ENCODE results near the gene TMEM33.

Gene TMEM33

GRCh38 chr4:41935652-41936021 lies 408 bp downstream of the TMEM33 start:
- peak overlapping the region; percentile 96 for H3K4me3 ChIP-seq (ENCODE audit: low read length)
- H3K27ac ChIP-seq (ENCODE audit: low read length), result no peak overlapping the region
- peaks cover 5% of the 10 kb centered on the region; the same call in 1 of the 2 replicates for H3K4me1 ChIP-seq (ENCODE audit: control insufficient read depth, insufficient read depth, low read length)
- no peaks in the 10 kb centered on the region for H3K27me3 ChIP-seq (ENCODE audit: control insufficient read depth, insufficient read depth, low read length)
- no CpG with 5 or more reads among the region's 12 CpGs for WGBS (ENCODE audit: insufficient coverage, insufficient read length)
- H3K36me3 ChIP-seq (ENCODE audit: control insufficient read depth, insufficient read depth, low read length), result 0 out of 2 replicates have a peak, but pooled peaks cover 2% of the 10 kb centered on the region
- H3K9me3 ChIP-seq (ENCODE audit: control insufficient read depth, insufficient read depth, low read length), result no peaks in the 10 kb centered on the region
- DNase-seq (ENCODE audit: low read depth, low spot score), result no peak

GRCh38 chr4:41939016-41939626 lies 3.9 kb downstream of the TMEM33 start:
- no peaks in the 10 kb centered on the region for H3K27me3 ChIP-seq (ENCODE audit: control insufficient read depth, insufficient read depth, low read length)
- 0 out of 2 replicates have a peak, but pooled peaks cover 2% of the 10 kb centered on the region for H3K36me3 ChIP-seq (ENCODE audit: control insufficient read depth, insufficient read depth, low read length)
- no peak overlapping the region for H3K27ac ChIP-seq (ENCODE audit: low read length)
- DNase-seq (ENCODE audit: low read depth, low spot score), result no peak
- H3K9me3 ChIP-seq (ENCODE audit: control insufficient read depth, insufficient read depth, low read length), result no peaks in the 10 kb centered on the region
- H3K4me3 ChIP-seq (ENCODE audit: low read length), result no peak overlapping the region
- 100% methylated on average over 1 of the region's 3 CpGs for WGBS (ENCODE audit: insufficient coverage, insufficient read length)
- peaks cover 5% of the 10 kb centered on the region; the same call in 1 of the 2 replicates for H3K4me1 ChIP-seq (ENCODE audit: control insufficient read depth, insufficient read depth, low read length)

- H3K4me1 ChIP-seq (ENCODE audit: control insufficient read depth, insufficient read depth, low read length), result peaks cover 2% of the 10 kb centered on the region; the same call in 1 of the 2 replicates
- no peak for DNase-seq (ENCODE audit: low read depth, low spot score)
- no peaks in the 10 kb centered on the region for H3K9me3 ChIP-seq (ENCODE audit: control insufficient read depth, insufficient read depth, low read length)
- H3K4me3 ChIP-seq (ENCODE audit: low read length), result no peak overlapping the region
- H3K36me3 ChIP-seq (ENCODE audit: control insufficient read depth, insufficient read depth, low read length), result 0 out of 2 replicates have a peak, but pooled peaks cover 2% of the 10 kb centered on the region
- H3K27me3 ChIP-seq (ENCODE audit: control insufficient read depth, insufficient read depth, low read length), result no peaks in the 10 kb centered on the region
- H3K27ac ChIP-seq (ENCODE audit: low read length), result no peak overlapping the region
Measured at GRCh38 chr4:41940834-41941233, 5.6 kb downstream of the TMEM33 start.

- DNase-seq (ENCODE audit: low read depth, low spot score), result no peak
- H3K27me3 ChIP-seq (ENCODE audit: control insufficient read depth, insufficient read depth, low read length), result no peaks in the 10 kb centered on the region
- no CpG with 5 or more reads among the region's 2 CpGs for WGBS (ENCODE audit: insufficient coverage, insufficient read length)
- H3K9me3 ChIP-seq (ENCODE audit: control insufficient read depth, insufficient read depth, low read length), result no peaks in the 10 kb centered on the region
- H3K4me3 ChIP-seq (ENCODE audit: low read length), result no peak overlapping the region
- H3K4me1 ChIP-seq (ENCODE audit: control insufficient read depth, insufficient read depth, low read length), result no peaks in the 10 kb centered on the region
- 0 out of 2 replicates have a peak, but pooled peaks cover 2% of the 10 kb centered on the region for H3K36me3 ChIP-seq (ENCODE audit: control insufficient read depth, insufficient read depth, low read length)
- no peak overlapping the region for H3K27ac ChIP-seq (ENCODE audit: low read length)
Measured at GRCh38 chr4:41943506-41943905, 8.3 kb downstream of the TMEM33 start.

GRCh38 chr4:41944089-41944488 lies 8.9 kb downstream of the TMEM33 start:
- no peak for DNase-seq (ENCODE audit: low read depth, low spot score)
- no peak overlapping the region for H3K4me3 ChIP-seq (ENCODE audit: low read length)
- H3K27me3 ChIP-seq (ENCODE audit: control insufficient read depth, insufficient read depth, low read length), result no peaks in the 10 kb centered on the region
- no peaks in the 10 kb centered on the region for H3K4me1 ChIP-seq (ENCODE audit: control insufficient read depth, insufficient read depth, low read length)
- H3K36me3 ChIP-seq (ENCODE audit: control insufficient read depth, insufficient read depth, low read length), result 0 out of 2 replicates have a peak, but pooled peaks cover 2% of the 10 kb centered on the region
- no peaks in the 10 kb centered on the region for H3K9me3 ChIP-seq (ENCODE audit: control insufficient read depth, insufficient read depth, low read length)
- no peak overlapping the region for H3K27ac ChIP-seq (ENCODE audit: low read length)

- Histone ChIP-seq H3K27me3 (ENCODE audit: control insufficient read depth, insufficient read depth, low read length) (no peaks in the 10 kb centered on the region), H3K4me3 (ENCODE audit: low read length) (no peak overlapping the region), H3K4me1 (ENCODE audit: control insufficient read depth, insufficient read depth, low read length) (no peaks in the 10 kb centered on the region), H3K27ac (ENCODE audit: low read length) (no peak overlapping the region), H3K36me3 (ENCODE audit: control insufficient read depth, insufficient read depth, low read length) (no peaks in the 10 kb centered on the region; the same call in 1 of the 2 replicates), H3K9me3 (ENCODE audit: control insufficient read depth, insufficient read depth, low read length) (no peaks in the 10 kb centered on the region)
- WGBS (ENCODE audit: insufficient coverage, insufficient read length), result no CpG with 5 or more reads among the region's 3 CpGs
- no peak for DNase-seq (ENCODE audit: low read depth, low spot score)
Measured at GRCh38 chr4:41949531-41949930, 14.3 kb downstream of the TMEM33 start.

GRCh38 chr4:41957634-41958033 lies 22.4 kb downstream of the TMEM33 start:
- DNase-seq (ENCODE audit: low read depth, low spot score), result no peak
- WGBS (ENCODE audit: insufficient coverage, insufficient read length), result no CpG with 5 or more reads among the region's 1 CpG
- no peak overlapping the region for H3K4me3 ChIP-seq (ENCODE audit: low read length)
- H3K36me3 ChIP-seq (ENCODE audit: control insufficient read depth, insufficient read depth, low read length), result no peaks in the 10 kb centered on the region; the same call in 1 of the 2 replicates
- no peaks in the 10 kb centered on the region for H3K27me3 ChIP-seq (ENCODE audit: control insufficient read depth, insufficient read depth, low read length)
- H3K4me1 ChIP-seq (ENCODE audit: control insufficient read depth, insufficient read depth, low read length), result no peaks in the 10 kb centered on the region
- no peaks in the 10 kb centered on the region for H3K9me3 ChIP-seq (ENCODE audit: control insufficient read depth, insufficient read depth, low read length)
- no peak overlapping the region for H3K27ac ChIP-seq (ENCODE audit: low read length)

GRCh38 chr4:41963105-41963504 lies 27.9 kb downstream of the TMEM33 start:
- Histone ChIP-seq H3K4me1 (ENCODE audit: control insufficient read depth, insufficient read depth, low read length) (no peaks in the 10 kb centered on the region), H3K36me3 (ENCODE audit: control insufficient read depth, insufficient read depth, low read length) (no peaks in the 10 kb centered on the region), H3K27ac (ENCODE audit: low read length) (no peak overlapping the region), H3K4me3 (ENCODE audit: low read length) (no peak overlapping the region), H3K27me3 (ENCODE audit: control insufficient read depth, insufficient read depth, low read length) (no peaks in the 10 kb centered on the region), H3K9me3 (ENCODE audit: control insufficient read depth, insufficient read depth, low read length) (no peaks in the 10 kb centered on the region)
- DNase-seq (ENCODE audit: low read depth, low spot score), result no peak
- no CpG with 5 or more reads among the region's 4 CpGs for WGBS (ENCODE audit: insufficient coverage, insufficient read length)

GRCh38 chr4:41964401-41964800 lies 29.2 kb downstream of the TMEM33 start:
- Histone ChIP-seq H3K4me3 (ENCODE audit: low read length) (no peak overlapping the region), H3K9me3 (ENCODE audit: control insufficient read depth, insufficient read depth, low read length) (no peaks in the 10 kb centered on the region), H3K27me3 (ENCODE audit: control insufficient read depth, insufficient read depth, low read length) (no peaks in the 10 kb centered on the region), H3K4me1 (ENCODE audit: control insufficient read depth, insufficient read depth, low read length) (no peaks in the 10 kb centered on the region), H3K36me3 (ENCODE audit: control insufficient read depth, insufficient read depth, low read length) (no peaks in the 10 kb centered on the region), H3K27ac (ENCODE audit: low read length) (no peak overlapping the region)
- DNase-seq (ENCODE audit: low read depth, low spot score), result no peak
- WGBS (ENCODE audit: insufficient coverage, insufficient read length), result no CpG with 5 or more reads among the region's 1 CpG

GRCh38 chr4:41967392-41967791 lies 32.2 kb downstream of the TMEM33 start:
- no peaks in the 10 kb centered on the region for H3K4me1 ChIP-seq (ENCODE audit: control insufficient read depth, insufficient read depth, low read length)
- H3K36me3 ChIP-seq (ENCODE audit: control insufficient read depth, insufficient read depth, low read length), result no peaks in the 10 kb centered on the region
- no peak overlapping the region for H3K4me3 ChIP-seq (ENCODE audit: low read length)
- DNase-seq (ENCODE audit: low read depth, low spot score), result no peak
- WGBS (ENCODE audit: insufficient coverage, insufficient read length), result no CpG with 5 or more reads among the region's 2 CpGs
- no peaks in the 10 kb centered on the region for H3K27me3 ChIP-seq (ENCODE audit: control insufficient read depth, insufficient read depth, low read length)
- no peak overlapping the region for H3K27ac ChIP-seq (ENCODE audit: low read length)
- no peaks in the 10 kb centered on the region for H3K9me3 ChIP-seq (ENCODE audit: control insufficient read depth, insufficient read depth, low read length)

GRCh38 chr4:41969671-41970070 lies 34.4 kb downstream of the TMEM33 start:
- H3K27ac ChIP-seq (ENCODE audit: low read length), result no peak overlapping the region

More at GRCh38 chr4:41969671-41970070, 34.4 kb downstream of the TMEM33 start:
- H3K27me3 ChIP-seq (ENCODE audit: control insufficient read depth, insufficient read depth, low read length), result no peaks in the 10 kb centered on the region
- no peaks in the 10 kb centered on the region for H3K9me3 ChIP-seq (ENCODE audit: control insufficient read depth, insufficient read depth, low read length)
- no peaks in the 10 kb centered on the region for H3K4me1 ChIP-seq (ENCODE audit: control insufficient read depth, insufficient read depth, low read length)
- DNase-seq (ENCODE audit: low read depth, low spot score), result no peak
- no peak overlapping the region for H3K4me3 ChIP-seq (ENCODE audit: low read length)
- no peaks in the 10 kb centered on the region for H3K36me3 ChIP-seq (ENCODE audit: control insufficient read depth, insufficient read depth, low read length)

Measured in iPS DF 6.9 (cell line).